Peyer's patch (tissue), 4 donors: ENCODE results near the gene BTBD8. TPM values are rescaled to one million over a fixed set of nuclear protein-coding genes. Genes with fewer than 3 reads are reported as not detected.

Source experiments
- DNase-seq, 3 donors: peaks; one replicate each; pipeline ENCODE4 v3.0.0-alpha.2; 2017 to 2019
- H3K27ac ChIP-seq, 4 donors: fragments of 200-600 bp; sonication (generic); one replicate each; pipeline ENCODE4 v1.5.1; 2016 to 2019
- H3K27me3 ChIP-seq, 2 donors: fragments of 200-600 bp; sonication (generic); one replicate each; pipeline ENCODE4 v1.5.1; 2019
- H3K36me3 ChIP-seq, 3 donors: fragments of 200-600 bp; sonication (generic); one replicate each; pipeline ENCODE4 v1.5.1; 2016 to 2019
- H3K4me1 ChIP-seq, 4 donors: fragments of 200-600 bp; sonication (generic); one replicate each; pipeline ENCODE4 v1.5.1; 2016 to 2019
- H3K4me3 ChIP-seq, 4 donors: fragments of 200-600 bp; sonication (generic); 1 replicate in 3 of 4; 2 replicates in 1 of 4; pipeline ENCODE4 v1.5.1; 2016 to 2019; ENCODE audit warnings: mild to moderate bottlenecking in 1 of 4
- H3K9me3 ChIP-seq, 4 donors: fragments of 200-600 bp; sonication (generic); one replicate each; pipeline ENCODE4 v1.5.1; 2016 to 2019; ENCODE audit warnings: mild to moderate bottlenecking in 1 of 4
- POLR2A ChIP-seq, 2 donors: fragments of 450-650 bp; IDR thresholded peaks; one replicate each; pipeline ENCODE4 v1.5.1; 2017; ENCODE audit warnings: antibody characterized with exemption in 2 of 2, mild to moderate bottlenecking in 2 of 2, moderate library complexity in 2 of 2
- total RNA-seq, 4 donors: library from RNA; depleted of rRNA; stranded (reverse); fragments of >200 nt; gene quantifications; one replicate each; pipeline ENCODE4 v1.1.0, GENCODE V29; 2016
- TF ChIP-seq, protein P1 (sequence below), 6 experiments: fragments of 450-650 bp in 4 of 6; fragments of 200-600 bp in 2 of 6; sonication (generic) in 1 of 6; IDR thresholded peaks; one replicate each; pipeline ENCODE4 v1.5.1; 2017 to 2019; ENCODE audit warnings: antibody characterized with exemption in 6 of 6, mild to moderate bottlenecking in 3 of 6, moderate library complexity in 1 of 6

Gene BTBD8
- total RNA-seq, 4 donors from 2014 or later = 2.5 to 11.6 (median 4.5) TPM

- no peak for DNase-seq
- no peak for TF ChIP-seq POLR2A (IDR thresholded peaks at IDR 0.05)
- TF ChIP-seq, protein P1, sequence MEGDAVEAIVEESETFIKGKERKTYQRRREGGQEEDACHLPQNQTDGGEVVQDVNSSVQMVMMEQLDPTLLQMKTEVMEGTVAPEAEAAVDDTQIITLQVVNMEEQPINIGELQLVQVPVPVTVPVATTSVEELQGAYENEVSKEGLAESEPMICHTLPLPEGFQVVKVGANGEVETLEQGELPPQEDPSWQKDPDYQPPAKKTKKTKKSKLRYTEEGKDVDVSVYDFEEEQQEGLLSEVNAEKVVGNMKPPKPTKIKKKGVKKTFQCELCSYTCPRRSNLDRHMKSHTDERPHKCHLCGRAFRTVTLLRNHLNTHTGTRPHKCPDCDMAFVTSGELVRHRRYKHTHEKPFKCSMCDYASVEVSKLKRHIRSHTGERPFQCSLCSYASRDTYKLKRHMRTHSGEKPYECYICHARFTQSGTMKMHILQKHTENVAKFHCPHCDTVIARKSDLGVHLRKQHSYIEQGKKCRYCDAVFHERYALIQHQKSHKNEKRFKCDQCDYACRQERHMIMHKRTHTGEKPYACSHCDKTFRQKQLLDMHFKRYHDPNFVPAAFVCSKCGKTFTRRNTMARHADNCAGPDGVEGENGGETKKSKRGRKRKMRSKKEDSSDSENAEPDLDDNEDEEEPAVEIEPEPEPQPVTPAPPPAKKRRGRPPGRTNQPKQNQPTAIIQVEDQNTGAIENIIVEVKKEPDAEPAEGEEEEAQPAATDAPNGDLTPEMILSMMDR (IDR thresholded peaks at IDR 0.05) = no peak
- no peaks in the 10 kb centered on the region for H3K36me3 ChIP-seq
These were observed 886 bp downstream of the BTBD8 start for GRCh38 chr1:92081031-92081430.

DNA sequence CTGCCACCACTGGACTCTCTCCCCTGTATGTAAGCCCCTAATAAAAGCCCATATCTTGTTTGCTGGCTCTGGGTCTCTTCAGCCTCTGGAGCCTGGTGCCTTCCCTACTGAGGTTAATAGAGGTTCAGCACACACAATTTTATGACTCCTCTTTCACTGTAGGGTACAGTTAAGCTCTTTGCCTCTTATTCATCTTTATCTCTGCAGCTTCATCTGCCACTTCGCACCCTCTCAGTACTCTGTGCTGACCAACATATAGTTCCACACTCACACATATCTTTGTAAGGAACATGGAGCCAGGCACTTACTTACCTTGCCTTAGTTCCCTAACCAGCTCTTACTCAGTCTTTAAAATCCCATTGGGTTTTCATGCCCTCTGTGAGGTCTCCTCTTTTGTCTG lies 4.5 kb downstream of the BTBD8 start:
- DNase-seq = no peak
- Histone ChIP-seq H3K36me3 (no peaks in the 10 kb centered on the region), H3K4me1 (peaks cover 0 to 6% (median 0%) of the 10 kb centered on the region in 4 donors), H3K4me3 (no peak overlapping the region), H3K27me3 (no peaks in the 10 kb centered on the region), H3K9me3 (peaks cover 0 to 16% (median 5%) of the 10 kb centered on the region in 4 donors), H3K27ac (no peak overlapping the region)
- TF ChIP-seq, protein P1 (IDR thresholded peaks at IDR 0.05) = no peak
- no peak for TF ChIP-seq POLR2A (IDR thresholded peaks at IDR 0.05)

More at GRCh38 chr1:92081031-92081430, 886 bp downstream of the BTBD8 start:
- H3K27ac ChIP-seq = peak overlapping the region in 3 of 4 donors; percentile 52 to 76 (median 64)
- no peaks in the 10 kb centered on the region for H3K27me3 ChIP-seq
- peak overlapping the region; percentile 62 to 80 (median 64) for H3K4me3 ChIP-seq
- H3K4me1 ChIP-seq = peaks cover 0 to 6% (median 0%) of the 10 kb centered on the region in 4 donors
- H3K9me3 ChIP-seq = peaks cover 0 to 11% (median 3%) of the 10 kb centered on the region in 4 donors

DNA sequence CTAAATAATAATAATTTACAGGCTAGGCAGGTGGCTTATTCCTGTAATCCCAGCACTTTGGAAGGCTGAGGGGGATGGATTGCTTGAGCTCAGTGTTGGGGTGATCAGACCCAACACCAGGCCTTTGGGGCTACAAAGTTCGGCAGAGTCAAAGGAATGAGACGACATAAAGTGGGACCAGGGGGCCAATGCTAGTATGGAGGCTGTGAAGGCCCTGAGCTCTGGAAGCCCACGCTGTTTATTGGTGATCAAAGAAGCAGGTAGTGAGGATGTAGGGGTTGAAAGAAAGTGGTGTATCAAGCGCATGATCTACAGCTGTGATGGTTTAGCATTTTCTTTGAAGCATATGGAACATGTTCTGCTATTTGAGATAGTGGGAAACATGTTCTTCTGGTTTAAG lies 5.6 kb downstream of the BTBD8 start:
- Histone ChIP-seq H3K27me3 (no peaks in the 10 kb centered on the region), H3K4me3 (no peak overlapping the region), H3K4me1 (peaks cover 0 to 6% (median 0%) of the 10 kb centered on the region in 4 donors), H3K27ac (no peak overlapping the region), H3K9me3 (peaks cover 0 to 16% (median 5%) of the 10 kb centered on the region in 4 donors), H3K36me3 (no peaks in the 10 kb centered on the region)
- TF ChIP-seq, protein P1 (IDR thresholded peaks at IDR 0.05) = no peak
- no peak for TF ChIP-seq POLR2A (IDR thresholded peaks at IDR 0.05)
- no peak for DNase-seq

DNA sequence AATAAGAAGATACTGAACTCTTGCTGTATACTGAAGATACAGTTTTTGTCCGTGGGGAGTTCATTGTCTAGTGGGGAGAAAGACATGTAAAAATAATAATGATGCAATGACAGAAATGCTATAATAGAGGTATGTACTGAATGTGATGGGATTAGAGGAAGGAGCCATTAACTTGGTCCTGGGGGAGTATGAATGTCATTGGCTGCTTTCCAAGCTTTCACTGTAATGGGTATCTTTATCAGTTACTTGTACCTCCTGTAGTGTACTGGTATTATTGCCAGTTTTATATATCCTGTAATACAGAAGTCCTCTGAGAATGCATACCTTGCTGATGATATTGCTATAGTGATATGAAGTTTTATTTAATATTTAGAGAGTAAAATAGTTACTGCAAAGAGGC lies 7.4 kb downstream of the BTBD8 start:
- TF ChIP-seq POLR2A (IDR thresholded peaks at IDR 0.05) = no peak
- TF ChIP-seq, protein P1 (IDR thresholded peaks at IDR 0.05) = no peak
- H3K27me3 ChIP-seq = no peaks in the 10 kb centered on the region
- no peaks in the 10 kb centered on the region for H3K4me1 ChIP-seq
- no peak overlapping the region for H3K27ac ChIP-seq
- no peak overlapping the region for H3K4me3 ChIP-seq
- H3K9me3 ChIP-seq = peaks cover 0 to 16% (median 5%) of the 10 kb centered on the region in 4 donors
- DNase-seq = no peak
- H3K36me3 ChIP-seq = no peaks in the 10 kb centered on the region

- no peaks in the 10 kb centered on the region for H3K36me3 ChIP-seq
- H3K4me1 ChIP-seq = no peaks in the 10 kb centered on the region
- no peak for DNase-seq
- TF ChIP-seq, protein P1 (IDR thresholded peaks at IDR 0.05) = no peak
- TF ChIP-seq POLR2A (IDR thresholded peaks at IDR 0.05) = no peak
- H3K9me3 ChIP-seq = no peaks in the 10 kb centered on the region
- H3K27ac ChIP-seq = no peak overlapping the region
- no peak overlapping the region for H3K4me3 ChIP-seq
- H3K27me3 ChIP-seq = no peaks in the 10 kb centered on the region
These were observed 11.5 kb downstream of the BTBD8 start for GRCh38 chr1:92091625-92092024.

GRCh38 chr1:92094090-92094489 lies 13.9 kb downstream of the BTBD8 start:
- Histone ChIP-seq H3K27ac (no peak overlapping the region), H3K9me3 (no peaks in the 10 kb centered on the region), H3K4me3 (no peak overlapping the region), H3K4me1 (no peaks in the 10 kb centered on the region), H3K27me3 (no peaks in the 10 kb centered on the region), H3K36me3 (no peaks in the 10 kb centered on the region)
- DNase-seq = no peak
- TF ChIP-seq, protein P1 (IDR thresholded peaks at IDR 0.05) = no peak
- no peak for TF ChIP-seq POLR2A (IDR thresholded peaks at IDR 0.05)
